Sigmoid colon (tissue), 4 donors: ENCODE measurements around the gene IL21R.

Experiments used
- EP300 ChIP-seq, 4 donors: sonication (generic); formaldehyde crosslinking; IDR thresholded peaks; one replicate each; pipeline ENCODE4 v1.6.1; 2017; ENCODE audit warnings: antibody characterized with exemption in 4 of 4
- POLR2A ChIP-seq, 2 donors: fragments of 450-650 bp; IDR thresholded peaks; one replicate each; pipeline ENCODE4 v1.6.1; 2016; ENCODE audit warnings: antibody characterized with exemption in 2 of 2, mild to moderate bottlenecking in 2 of 2, moderate library complexity in 2 of 2
- POLR2AphosphoS5 ChIP-seq, 4 donors: sonication (generic); formaldehyde crosslinking; IDR thresholded peaks; one replicate each; pipeline ENCODE4 v1.6.1; 2017; ENCODE audit warnings: antibody characterized with exemption in 4 of 4
- TF ChIP-seq, protein P1 (sequence below), 4 experiments: fragments of 450-650 bp in 3 of 4; fragments of 200-600 bp in 1 of 4; IDR thresholded peaks; one replicate each; pipeline ENCODE4 v1.5.1; 2016 to 2019; ENCODE audit warnings: antibody characterized with exemption in 4 of 4, mild to moderate bottlenecking in 3 of 4, moderate library complexity in 2 of 4

DNA sequence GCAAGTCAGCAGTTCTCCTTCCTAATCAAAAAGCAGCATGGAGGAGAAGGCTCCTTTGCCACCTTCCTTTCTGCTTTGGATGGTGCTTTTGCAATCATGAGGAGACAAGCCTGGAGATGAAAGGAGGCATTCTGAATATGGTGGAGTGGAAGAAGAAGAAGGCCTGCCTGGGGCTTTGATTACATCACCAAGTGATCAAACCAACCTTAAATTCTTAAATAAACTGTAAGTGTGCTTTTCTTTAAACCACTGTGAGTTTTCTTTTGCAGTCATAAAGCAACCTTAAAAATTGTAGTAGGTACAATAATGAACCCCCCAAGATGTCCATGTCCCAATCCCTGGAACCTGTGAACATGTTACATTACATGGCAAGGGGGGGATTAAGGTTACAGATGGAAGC is 31.7 kb upstream of the IL21R start:
- TF ChIP-seq, protein P1, sequence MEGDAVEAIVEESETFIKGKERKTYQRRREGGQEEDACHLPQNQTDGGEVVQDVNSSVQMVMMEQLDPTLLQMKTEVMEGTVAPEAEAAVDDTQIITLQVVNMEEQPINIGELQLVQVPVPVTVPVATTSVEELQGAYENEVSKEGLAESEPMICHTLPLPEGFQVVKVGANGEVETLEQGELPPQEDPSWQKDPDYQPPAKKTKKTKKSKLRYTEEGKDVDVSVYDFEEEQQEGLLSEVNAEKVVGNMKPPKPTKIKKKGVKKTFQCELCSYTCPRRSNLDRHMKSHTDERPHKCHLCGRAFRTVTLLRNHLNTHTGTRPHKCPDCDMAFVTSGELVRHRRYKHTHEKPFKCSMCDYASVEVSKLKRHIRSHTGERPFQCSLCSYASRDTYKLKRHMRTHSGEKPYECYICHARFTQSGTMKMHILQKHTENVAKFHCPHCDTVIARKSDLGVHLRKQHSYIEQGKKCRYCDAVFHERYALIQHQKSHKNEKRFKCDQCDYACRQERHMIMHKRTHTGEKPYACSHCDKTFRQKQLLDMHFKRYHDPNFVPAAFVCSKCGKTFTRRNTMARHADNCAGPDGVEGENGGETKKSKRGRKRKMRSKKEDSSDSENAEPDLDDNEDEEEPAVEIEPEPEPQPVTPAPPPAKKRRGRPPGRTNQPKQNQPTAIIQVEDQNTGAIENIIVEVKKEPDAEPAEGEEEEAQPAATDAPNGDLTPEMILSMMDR (IDR thresholded peaks at IDR 0.05): no peak
- no peak for TF ChIP-seq EP300 (IDR thresholded peaks at IDR 0.05)
- TF ChIP-seq POLR2A (IDR thresholded peaks at IDR 0.05): no peak
- no peak for TF ChIP-seq POLR2AphosphoS5 (IDR thresholded peaks at IDR 0.05)
